ENCODE results near the gene CDC42BPA.
"Not testable (repeated sequence)": the region's sequence is repeated elsewhere in the genome, so short reads cannot be mapped to it uniquely, and the experiment has no call there.

Gene CDC42BPA

GRCh38 chr1:226957714-226958113, 360.6 kb downstream of the CDC42BPA start:
- no peak for FAIRE-seq
- TF ChIP-seq TAF1 (IDR thresholded peaks at IDR 0.05; ENCODE audit: borderline replicate concordance, low read depth, low read length) (no peak), POLR2AphosphoS5 (IDR thresholded peaks at IDR 0.05; ENCODE audit: low read depth, low read length) (no peak), POLR2A (IDR thresholded peaks at IDR 0.05; ENCODE audit: low read depth, low read length) (no peak)
- no peak for DNase-seq (ENCODE audit: insufficient read length)

- DNase-seq (ENCODE audit: insufficient read length) = no peak
- TF ChIP-seq POLR2A (IDR thresholded peaks at IDR 0.05; ENCODE audit: low read depth, low read length) (no peak), TAF1 (IDR thresholded peaks at IDR 0.05; ENCODE audit: borderline replicate concordance, low read depth, low read length) (no peak), POLR2AphosphoS5 (IDR thresholded peaks at IDR 0.05; ENCODE audit: low read depth, low read length) (no peak)
- no peak for FAIRE-seq
These were observed 361.2 kb downstream of the CDC42BPA start for GRCh38 chr1:226956942-226957713.

- not testable (repeated sequence) for DNase-seq (ENCODE audit: insufficient read length); FAIRE-seq
These were observed 362.4 kb downstream of the CDC42BPA start for GRCh38 chr1:226955857-226956256.

GRCh38 chr1:226954777-226955176, 363.5 kb downstream of the CDC42BPA start:
- FAIRE-seq = no peak
- TF ChIP-seq POLR2AphosphoS5 (IDR thresholded peaks at IDR 0.05; ENCODE audit: low read depth, low read length) (no peak), POLR2A (IDR thresholded peaks at IDR 0.05; ENCODE audit: low read depth, low read length) (no peak), TAF1 (IDR thresholded peaks at IDR 0.05; ENCODE audit: borderline replicate concordance, low read depth, low read length) (no peak)

GRCh38 chr1:226954337-226954736, 364.0 kb downstream of the CDC42BPA start:
- TF ChIP-seq TAF1 (IDR thresholded peaks at IDR 0.05; ENCODE audit: borderline replicate concordance, low read depth, low read length) (no peak), POLR2A (IDR thresholded peaks at IDR 0.05; ENCODE audit: low read depth, low read length) (no peak)
- no peak for FAIRE-seq
- DNase-seq (ENCODE audit: insufficient read length) = no peak

More at GRCh38 chr1:226954777-226955176, 363.5 kb downstream of the CDC42BPA start:
- no peak for DNase-seq (ENCODE audit: insufficient read length)

- FAIRE-seq = no peak
- TF ChIP-seq POLR2A (IDR thresholded peaks at IDR 0.05; ENCODE audit: low read depth, low read length) = no peak
- no peak for DNase-seq (ENCODE audit: insufficient read length)
These were observed 365.0 kb downstream of the CDC42BPA start for GRCh38 chr1:226953175-226953800.

GRCh38 chr1:226952118-226952441, 366.2 kb downstream of the CDC42BPA start:
- FAIRE-seq (no peak), DNase-seq (ENCODE audit: insufficient read length) (no peak)
- no peak for TF ChIP-seq POLR2AphosphoS5 (IDR thresholded peaks at IDR 0.05; ENCODE audit: low read depth, low read length)
- TF ChIP-seq TAF1 (IDR thresholded peaks at IDR 0.05; ENCODE audit: borderline replicate concordance, low read depth, low read length) = no peak
- no peak for TF ChIP-seq POLR2A (IDR thresholded peaks at IDR 0.05; ENCODE audit: low read depth, low read length)

GRCh38 chr1:226951286-226952117, 366.8 kb downstream of the CDC42BPA start:
- no peak for FAIRE-seq

GRCh38 chr1:226950871-226951270, 367.4 kb downstream of the CDC42BPA start:
- FAIRE-seq (no peak), DNase-seq (ENCODE audit: insufficient read length) (no peak)
- TF ChIP-seq TAF1 (IDR thresholded peaks at IDR 0.05; ENCODE audit: borderline replicate concordance, low read depth, low read length) (no peak), POLR2A (IDR thresholded peaks at IDR 0.05; ENCODE audit: low read depth, low read length) (no peak), POLR2AphosphoS5 (IDR thresholded peaks at IDR 0.05; ENCODE audit: low read depth, low read length) (no peak)

More at GRCh38 chr1:226951286-226952117, 366.8 kb downstream of the CDC42BPA start:
- TF ChIP-seq POLR2AphosphoS5 (IDR thresholded peaks at IDR 0.05; ENCODE audit: low read depth, low read length) = no peak
- no peak for TF ChIP-seq POLR2A (IDR thresholded peaks at IDR 0.05; ENCODE audit: low read depth, low read length)
- TF ChIP-seq TAF1 (IDR thresholded peaks at IDR 0.05; ENCODE audit: borderline replicate concordance, low read depth, low read length) = no peak
- DNase-seq (ENCODE audit: insufficient read length) = no peak

GRCh38 chr1:226950316-226950715, 368.0 kb downstream of the CDC42BPA start:
- DNase-seq (ENCODE audit: insufficient read length) (no peak), FAIRE-seq (no peak)
- TF ChIP-seq POLR2A (IDR thresholded peaks at IDR 0.05; ENCODE audit: low read depth, low read length) (no peak), TAF1 (IDR thresholded peaks at IDR 0.05; ENCODE audit: borderline replicate concordance, low read depth, low read length) (no peak), POLR2AphosphoS5 (IDR thresholded peaks at IDR 0.05; ENCODE audit: low read depth, low read length) (no peak)

GRCh38 chr1:226949401-226949800, 368.9 kb downstream of the CDC42BPA start:
- FAIRE-seq = no peak
- TF ChIP-seq POLR2A (IDR thresholded peaks at IDR 0.05; ENCODE audit: low read depth, low read length) (no peak), TAF1 (IDR thresholded peaks at IDR 0.05; ENCODE audit: borderline replicate concordance, low read depth, low read length) (no peak), POLR2AphosphoS5 (IDR thresholded peaks at IDR 0.05; ENCODE audit: low read depth, low read length) (no peak)
- DNase-seq (ENCODE audit: insufficient read length) = no peak

- no peak for TF ChIP-seq POLR2A (IDR thresholded peaks at IDR 0.05; ENCODE audit: low read depth, low read length)
- no peak for TF ChIP-seq POLR2AphosphoS5 (IDR thresholded peaks at IDR 0.05; ENCODE audit: low read depth, low read length)
- TF ChIP-seq TAF1 (IDR thresholded peaks at IDR 0.05; ENCODE audit: borderline replicate concordance, low read depth, low read length) = no peak
- DNase-seq (ENCODE audit: insufficient read length) = no peak
- no peak for FAIRE-seq
These were observed 369.3 kb downstream of the CDC42BPA start for GRCh38 chr1:226948996-226949395.

Measured in GM12892 (cell line).